ENCODE data around the gene PGAP6. TPM values are rescaled to one million over a fixed set of nuclear protein-coding genes. Genes with fewer than 3 reads are reported as not detected.
"Not testable (repeated sequence)": the region's sequence is repeated elsewhere in the genome, so short reads cannot be mapped to it uniquely, and the experiment has no call there.

Gene PGAP6
- total and polyA plus RNA-seq, 2 experiments from 2014 or later = 133 to 205 TPM

DNA sequence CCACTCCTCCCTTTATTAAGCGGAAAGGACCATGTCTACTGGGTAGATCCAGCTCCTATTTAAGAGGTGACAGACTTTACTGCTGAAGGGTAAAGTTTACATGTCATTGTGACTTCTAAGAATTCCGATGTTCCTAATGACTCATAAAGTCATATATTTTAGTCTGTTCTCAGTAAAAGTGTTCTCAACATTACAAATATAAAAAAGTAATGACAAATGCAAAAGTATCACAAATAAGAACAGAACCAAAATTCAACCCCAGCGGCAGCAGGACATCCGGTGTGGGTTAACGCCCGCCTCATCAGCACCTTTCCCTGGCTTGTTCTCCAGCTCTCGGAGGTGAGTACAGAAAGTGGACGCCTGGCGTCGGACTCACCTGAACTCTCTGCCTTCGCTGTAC is 36.0 kb downstream of the PGAP6 start:
- no peaks in the 10 kb centered on the region for H3K9me3 ChIP-seq (ENCODE audit: low read depth)
- H3K9me2 ChIP-seq (replicated peaks; ENCODE audit: insufficient read depth) = no peaks in the 10 kb centered on the region
- WGBS (ENCODE audit: low lambda C conversion rate, missing lambda C conversion rate) = 96% methylated on average over 11 of the region's 11 CpGs
- no peak overlapping the region for H3K4me3 ChIP-seq
- no peaks in the 10 kb centered on the region for H3K27me3 ChIP-seq
- no peak overlapping the region for H2AFZ ChIP-seq
- no peak overlapping the region for H3K27ac ChIP-seq
- H3K4me2 ChIP-seq = no peak overlapping the region
- H3K36me3 ChIP-seq (replicated peaks; ENCODE audit: insufficient read depth, low read depth) = no peaks in the 10 kb centered on the region
- H4K20me1 ChIP-seq (ENCODE audit: insufficient read depth, poor library complexity, severe bottlenecking) = peaks cover 76% of the 10 kb centered on the region
- no peak for DNase-seq (ENCODE audit: low spot score)
- H3K79me2 ChIP-seq = peaks cover 97% of the 10 kb centered on the region
- peaks cover 4% of the 10 kb centered on the region for H3K4me1 ChIP-seq (ENCODE audit: insufficient read depth)
- TF ChIP-seq EZH2phosphoT487 (IDR thresholded peaks at IDR 0.05; ENCODE audit: low read depth, severe bottlenecking, unreplicated experiment) (no peak), EZH2 (IDR thresholded peaks at IDR 0.05; ENCODE audit: borderline replicate concordance) (no peak)
- TF ChIP-seq, protein P1, sequence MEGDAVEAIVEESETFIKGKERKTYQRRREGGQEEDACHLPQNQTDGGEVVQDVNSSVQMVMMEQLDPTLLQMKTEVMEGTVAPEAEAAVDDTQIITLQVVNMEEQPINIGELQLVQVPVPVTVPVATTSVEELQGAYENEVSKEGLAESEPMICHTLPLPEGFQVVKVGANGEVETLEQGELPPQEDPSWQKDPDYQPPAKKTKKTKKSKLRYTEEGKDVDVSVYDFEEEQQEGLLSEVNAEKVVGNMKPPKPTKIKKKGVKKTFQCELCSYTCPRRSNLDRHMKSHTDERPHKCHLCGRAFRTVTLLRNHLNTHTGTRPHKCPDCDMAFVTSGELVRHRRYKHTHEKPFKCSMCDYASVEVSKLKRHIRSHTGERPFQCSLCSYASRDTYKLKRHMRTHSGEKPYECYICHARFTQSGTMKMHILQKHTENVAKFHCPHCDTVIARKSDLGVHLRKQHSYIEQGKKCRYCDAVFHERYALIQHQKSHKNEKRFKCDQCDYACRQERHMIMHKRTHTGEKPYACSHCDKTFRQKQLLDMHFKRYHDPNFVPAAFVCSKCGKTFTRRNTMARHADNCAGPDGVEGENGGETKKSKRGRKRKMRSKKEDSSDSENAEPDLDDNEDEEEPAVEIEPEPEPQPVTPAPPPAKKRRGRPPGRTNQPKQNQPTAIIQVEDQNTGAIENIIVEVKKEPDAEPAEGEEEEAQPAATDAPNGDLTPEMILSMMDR (IDR thresholded peaks at IDR 0.05; ENCODE audit: poor library complexity) = no peak

DNA sequence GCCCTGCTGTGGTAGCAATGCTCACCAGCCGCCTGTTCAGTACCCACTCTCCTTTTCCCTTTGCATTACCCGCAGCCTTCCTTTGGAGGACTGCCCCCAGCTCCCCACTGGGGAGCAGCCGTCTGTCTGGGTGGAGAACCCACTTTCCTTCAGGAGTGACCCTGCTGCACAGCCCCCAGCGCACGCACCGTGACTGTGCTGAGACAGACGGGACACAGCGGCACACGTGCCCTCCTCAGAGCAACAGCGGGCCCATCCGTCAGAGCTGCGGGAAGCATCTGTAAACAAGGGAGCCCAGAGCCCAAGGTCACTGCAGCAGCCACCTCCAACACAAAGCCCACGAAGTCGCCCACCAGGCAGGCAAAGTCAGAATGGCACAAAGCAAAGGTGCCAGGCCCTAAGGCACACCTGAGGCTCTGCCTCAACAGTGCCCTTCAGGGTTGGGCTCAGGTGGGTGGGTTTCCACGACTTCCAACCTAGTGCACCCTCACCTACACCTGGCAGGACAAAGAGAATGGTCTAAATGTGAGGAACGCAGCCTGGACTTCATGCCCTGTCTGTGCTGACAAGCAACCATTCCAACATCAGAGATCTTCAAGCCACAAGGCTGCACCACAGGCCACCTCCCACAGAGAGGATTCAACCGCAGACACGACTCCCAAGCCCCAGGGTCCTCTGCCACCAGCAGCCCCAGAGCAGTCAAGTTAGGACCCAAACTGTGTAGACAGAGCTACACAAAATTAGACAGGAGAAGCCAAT is 39.1 kb downstream of the PGAP6 start:
- Histone ChIP-seq H3K4me3 (no peak overlapping the region), H3K4me2 (no peak overlapping the region), H3K9me2 (replicated peaks; ENCODE audit: insufficient read depth) (no peaks in the 10 kb centered on the region), H3K27ac (no peak overlapping the region), H4K20me1 (ENCODE audit: insufficient read depth, poor library complexity, severe bottlenecking) (peaks cover 65% of the 10 kb centered on the region), H3K4me1 (ENCODE audit: insufficient read depth) (no peaks in the 10 kb centered on the region), H3K9me3 (ENCODE audit: low read depth) (no peaks in the 10 kb centered on the region), H3K36me3 (replicated peaks; ENCODE audit: insufficient read depth, low read depth) (no peaks in the 10 kb centered on the region), H3K79me2 (peaks cover 97% of the 10 kb centered on the region), H2AFZ (no peak overlapping the region), H3K27me3 (no peaks in the 10 kb centered on the region)
- TF ChIP-seq, protein P1 (IDR thresholded peaks at IDR 0.05; ENCODE audit: poor library complexity) = no peak
- TF ChIP-seq EZH2phosphoT487 (IDR thresholded peaks at IDR 0.05; ENCODE audit: low read depth, severe bottlenecking, unreplicated experiment) (no peak), EZH2 (IDR thresholded peaks at IDR 0.05; ENCODE audit: borderline replicate concordance) (no peak)
- 97% methylated on average over 18 of the region's 18 CpGs for WGBS (ENCODE audit: low lambda C conversion rate, missing lambda C conversion rate)
- DNase-seq (ENCODE audit: low spot score) = no peak

DNA sequence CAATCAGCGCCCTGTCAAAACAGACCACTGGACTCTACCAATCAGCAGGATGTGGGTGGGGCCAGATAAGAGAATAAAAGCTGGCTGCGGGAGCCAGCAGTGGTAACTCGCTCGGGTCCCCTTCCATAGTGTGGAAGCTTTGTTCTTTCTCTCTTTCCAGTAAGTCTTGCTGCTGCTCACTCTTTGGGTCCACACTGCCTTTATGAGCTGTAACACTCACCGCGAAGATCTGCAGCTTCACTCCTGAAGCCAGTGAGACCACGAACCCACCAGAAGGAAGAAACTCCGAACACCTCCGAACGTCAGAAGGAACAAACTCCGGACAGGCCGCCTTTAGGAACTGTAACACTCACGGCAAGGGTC is 39.8 kb downstream of the PGAP6 start:
- not testable (repeated sequence) for DNase-seq (ENCODE audit: low spot score); H3K36me3 ChIP-seq (replicated peaks; ENCODE audit: insufficient read depth, low read depth); H3K27me3 ChIP-seq; H3K4me3 ChIP-seq; H3K4me1 ChIP-seq (ENCODE audit: insufficient read depth); H3K9me2 ChIP-seq (replicated peaks; ENCODE audit: insufficient read depth); H3K4me2 ChIP-seq; H3K27ac ChIP-seq; H2AFZ ChIP-seq; H3K9me3 ChIP-seq (ENCODE audit: low read depth)
- WGBS (ENCODE audit: low lambda C conversion rate, missing lambda C conversion rate) = 98% methylated on average over 13 of the region's 13 CpGs
- peaks cover 66% of the 10 kb centered on the region for H4K20me1 ChIP-seq (ENCODE audit: insufficient read depth, poor library complexity, severe bottlenecking)
- peaks cover 97% of the 10 kb centered on the region for H3K79me2 ChIP-seq

DNA sequence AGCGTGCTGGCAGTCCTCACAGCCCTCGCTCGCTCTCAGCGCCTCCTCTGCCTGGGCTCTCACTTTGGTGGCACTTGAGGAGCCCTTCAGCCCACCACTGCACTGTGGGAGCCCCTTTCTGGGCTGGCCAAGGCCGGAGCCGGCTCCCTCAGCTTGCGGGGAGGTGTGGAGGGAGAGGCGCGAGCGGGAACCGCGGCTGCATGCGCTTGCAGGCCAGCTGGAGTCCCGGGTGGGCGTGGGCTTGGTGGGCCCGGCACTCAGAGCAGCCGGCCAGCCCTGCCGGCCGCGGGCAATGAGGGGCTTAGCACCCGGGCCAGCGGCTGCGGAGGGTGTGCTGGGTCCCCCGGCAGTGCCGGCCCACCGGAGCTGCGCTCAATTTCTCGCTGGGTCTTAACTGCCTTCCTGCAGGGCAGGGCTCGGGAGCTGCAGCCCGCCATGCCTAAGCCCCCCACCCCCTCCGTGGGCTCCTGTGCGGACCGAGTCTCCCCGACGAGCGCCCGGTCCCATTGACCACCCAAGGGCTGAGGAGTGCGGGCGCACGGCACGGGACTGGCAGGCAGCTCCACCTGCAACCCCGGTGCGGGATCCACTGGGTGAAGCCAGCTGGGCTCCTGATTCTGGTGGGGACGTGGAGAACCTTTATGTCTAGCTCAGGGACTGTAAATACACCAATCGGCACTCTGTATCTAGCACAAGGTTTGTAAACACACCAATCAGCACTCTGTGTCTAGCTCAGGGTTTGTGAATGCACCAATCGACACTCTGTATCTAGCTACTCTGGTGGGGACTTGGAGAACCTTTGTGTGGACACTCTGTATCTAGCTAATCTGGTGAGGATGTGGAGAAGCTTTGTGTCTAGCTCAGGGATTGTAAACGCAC is 40.4 kb downstream of the PGAP6 start:
- H3K27ac ChIP-seq; DNase-seq (ENCODE audit: low spot score); H3K4me2 ChIP-seq; H2AFZ ChIP-seq; H3K9me2 ChIP-seq (replicated peaks; ENCODE audit: insufficient read depth); H3K36me3 ChIP-seq (replicated peaks; ENCODE audit: insufficient read depth, low read depth); H3K27me3 ChIP-seq; H3K4me3 ChIP-seq; H3K9me3 ChIP-seq (ENCODE audit: low read depth); H3K4me1 ChIP-seq (ENCODE audit: insufficient read depth): not testable (repeated sequence)
- H4K20me1 ChIP-seq (ENCODE audit: insufficient read depth, poor library complexity, severe bottlenecking) = peaks cover 62% of the 10 kb centered on the region
- peaks cover 97% of the 10 kb centered on the region for H3K79me2 ChIP-seq
- WGBS (ENCODE audit: low lambda C conversion rate, missing lambda C conversion rate) = 95% methylated on average over 25 of the region's 47 CpGs

All from hepatocyte (in vitro differentiated cells).